Measurements from ENCODE around the gene ARID1B. TPM values are rescaled to one million over a fixed set of nuclear protein-coding genes. Genes with fewer than 3 reads are reported as not detected.
A peak's percentile ranks its signal among the peaks of the same experiment; 100 is the strongest.

The ARID1B gene
- total and polyA plus RNA-seq, 2 of the 4 experiments (the other 2 are of a cell fraction) = 14.5 to 20.1 TPM

DNA sequence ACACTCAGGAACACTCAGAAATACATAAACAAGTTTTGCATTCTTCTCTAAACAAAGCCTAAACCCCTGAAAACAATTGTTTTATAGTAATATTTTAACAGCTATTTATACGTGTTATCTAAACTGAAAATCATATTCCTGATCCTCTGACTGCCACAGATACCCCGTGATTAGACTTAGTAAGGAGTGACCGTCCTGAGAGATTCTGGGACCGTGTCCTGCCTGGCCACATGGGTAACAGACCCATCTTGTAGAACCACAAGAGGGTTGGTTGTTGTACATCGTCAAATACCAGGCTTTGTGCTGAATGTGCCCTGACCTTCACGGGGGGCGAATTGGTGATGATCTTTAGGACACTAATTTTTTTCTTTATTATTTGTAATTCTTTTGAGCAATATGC, 331.7 kb downstream of the ARID1B start:
- Histone ChIP-seq H2BK120ac (ENCODE audit: low read depth, low read length) (peak overlapping the region; percentile 51; the same call in 1 of the 2 replicates), H4K20me1 (ENCODE audit: insufficient read depth, low read length) (peaks cover 5% of the 10 kb centered on the region; the same call in 1 of the 2 replicates), H3K4me3 (ENCODE audit: insufficient read depth, low read depth, low read length) (no peak overlapping the region), H3K27me3 (ENCODE audit: control insufficient read depth, insufficient read depth, low read length) (no peaks in the 10 kb centered on the region), H3K23ac (ENCODE audit: low read depth, low read length) (peak overlapping the region; percentile 49; the same call in 1 of the 2 replicates), H2BK20ac (ENCODE audit: low read depth, low read length) (peak overlapping the region; percentile 16; the same call in 1 of the 2 replicates), H2AK9ac (replicated peaks; ENCODE audit: low read depth, low read length, poor library complexity) (peak overlapping the region; percentile 12), H3K27ac (ENCODE audit: insufficient read depth, low read length) (peak overlapping the region; percentile 61), H3K9me1 (ENCODE audit: insufficient read depth, low read length) (peaks cover 23% of the 10 kb centered on the region), H2BK15ac (ENCODE audit: low read depth, low read length) (0 out of 3 replicates have a peak overlapping the region, but pooled peaks have one; percentile 47), H3K4ac (ENCODE audit: low read depth, low read length) (peak overlapping the region; percentile 45; the same call in 1 of the 2 replicates), H4K91ac (ENCODE audit: insufficient read depth, low read depth, low read length) (peak overlapping the region; percentile 55; the same call in 1 of the 2 replicates), H3K36me3 (ENCODE audit: control insufficient read depth, insufficient read depth, low read length) (peaks cover 8% of the 10 kb centered on the region), H4K5ac (ENCODE audit: low read depth, low read length) (no peak overlapping the region; the same call in 1 of the 2 replicates), H2AK5ac (ENCODE audit: low read depth, low read length) (peak overlapping the region; percentile 87), H3K56ac (ENCODE audit: extremely low read depth, insufficient read depth, low read length) (no peak overlapping the region), H3K9ac (ENCODE audit: low read depth, low read length) (0 out of 2 replicates have a peak overlapping the region, but pooled peaks have one; percentile 3), H3K4me1 (ENCODE audit: control insufficient read depth, insufficient read depth, low read length) (peaks cover 17% of the 10 kb centered on the region), H4K8ac (ENCODE audit: low read depth in 2 of 2, low read length in 2 of 2) (peak overlapping the region; percentile 6 to 62; a peak in 3 of 4 replicates), H3K9me3 (ENCODE audit: control insufficient read depth, insufficient read depth, low read length) (no peaks in the 10 kb centered on the region), H2BK5ac (ENCODE audit: low read depth, low read length, poor library complexity, severe bottlenecking) (peak overlapping the region; percentile 87), H3K79me1 (ENCODE audit: low read depth in 1 of 2, low read length in 2 of 2) (peaks cover 26 to 45% of the 10 kb centered on the region in 2 experiments), H3K14ac (replicated peaks; ENCODE audit: low read depth, low read length) (peak overlapping the region; percentile 80; the same call in 1 of the 2 replicates), H2AFZ (replicated peaks; ENCODE audit: low read length, poor library complexity) (no peak overlapping the region), H3K18ac (ENCODE audit: low read depth, low read length) (0 out of 2 replicates have a peak overlapping the region, but pooled peaks have one; percentile 0), H3K4me2 (ENCODE audit: low read depth, low read length) (no peak overlapping the region; the same call in 1 of the 2 replicates)
- ATAC-seq (ENCODE audit: low read depth) = no peak
- no TSS peak for BruUV-seq (replicated peaks)
- POLR2A ChIA-PET (ENCODE audit: unreplicated experiment) = no interaction called here
- CTCF ChIA-PET = interaction anchor here (1.3 kb wide), 1 partner anchor 20 kb away, joined by 3 read pairs; no protein-coding TSS in a partner anchor
- TF ChIP-seq NFE2L2 (IDR thresholded peaks at IDR 0.05; ENCODE audit: low read depth, low read length) (no peak), FOS (IDR thresholded peaks at IDR 0.05; ENCODE audit: low read depth, low read length) (no peak), RCOR1 (IDR thresholded peaks at IDR 0.05; ENCODE audit: insufficient replicate concordance, low read length) (no peak), POLR2A (IDR thresholded peaks at IDR 0.05; ENCODE audit: low read depth, low read length) (no peak), RFX5 (IDR thresholded peaks at IDR 0.05; ENCODE audit: low read depth, low read length) (no peak), RAD21 (IDR thresholded peaks at IDR 0.05; ENCODE audit: low read length) (no peak), MAFK (IDR thresholded peaks at IDR 0.05; ENCODE audit: low read depth, low read length) (no peak), CEBPB (IDR thresholded peaks at IDR 0.05; ENCODE audit: low read depth, low read length) (no peak)
- TF ChIP-seq, protein P1, sequence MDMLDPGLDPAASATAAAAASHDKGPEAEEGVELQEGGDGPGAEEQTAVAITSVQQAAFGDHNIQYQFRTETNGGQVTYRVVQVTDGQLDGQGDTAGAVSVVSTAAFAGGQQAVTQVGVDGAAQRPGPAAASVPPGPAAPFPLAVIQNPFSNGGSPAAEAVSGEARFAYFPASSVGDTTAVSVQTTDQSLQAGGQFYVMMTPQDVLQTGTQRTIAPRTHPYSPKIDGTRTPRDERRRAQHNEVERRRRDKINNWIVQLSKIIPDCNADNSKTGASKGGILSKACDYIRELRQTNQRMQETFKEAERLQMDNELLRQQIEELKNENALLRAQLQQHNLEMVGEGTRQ (IDR thresholded peaks at IDR 0.05; ENCODE audit: low read depth, low read length) = no peak
- WGBS, 2 experiments (ENCODE audit: extremely low coverage in 2 of 2, insufficient read length in 1 of 2) = no CpG with 5 or more reads among the region's 7 CpGs
- in situ Hi-C loops (cut with MboI; ENCODE audit: low sequenced_read_pairs) = no loop called here
- intact Hi-C loops (cut with micrococcal nuclease) = no loop called here
- dilution Hi-C loops (cut with HindIII; ENCODE audit: low sequenced_read_pairs, unreplicated experiment) = no loop called here
- no peak for DNase-seq

Data from IMR-90 (cell line).